ENCODE results near the gene PPP2R5C. TPM values are rescaled to one million over a fixed set of nuclear protein-coding genes. Genes with fewer than 3 reads are reported as not detected.
A peak's percentile ranks its signal among the peaks of the same experiment; 100 is the strongest.
"Not testable (repeated sequence)": the region's sequence is repeated elsewhere in the genome, so short reads cannot be mapped to it uniquely, and the experiment has no call there.

Gene PPP2R5C
- total RNA-seq, 4 donors from 2014 or later: 73.7 to 90.5 (median 87.6) TPM

DNA sequence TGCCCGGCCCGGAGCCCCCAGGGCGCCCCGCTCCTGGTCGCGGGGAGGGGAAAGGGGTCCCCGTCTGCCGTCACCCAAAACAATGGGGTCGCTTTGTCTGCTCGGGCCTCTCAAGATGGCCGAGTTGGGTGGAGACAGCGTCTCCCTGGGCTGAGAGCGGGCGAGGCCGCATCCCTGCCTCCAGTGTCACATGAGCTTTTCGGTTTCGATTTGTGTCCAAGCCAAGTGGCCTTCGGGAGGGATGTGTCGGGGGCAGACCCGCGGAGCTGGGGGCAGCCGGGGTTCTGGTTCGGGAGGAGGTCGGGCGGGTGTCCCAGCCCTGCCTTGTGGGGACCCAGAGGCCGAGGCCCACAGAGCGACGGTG lies 203.7 kb downstream of the PPP2R5C start:
- ATAC-seq (ENCODE audit: low FRiP score) (peak; percentile 5), DNase-seq (ENCODE audit: low spot score) (peak; percentile 49)
- TF ChIP-seq, protein P1, sequence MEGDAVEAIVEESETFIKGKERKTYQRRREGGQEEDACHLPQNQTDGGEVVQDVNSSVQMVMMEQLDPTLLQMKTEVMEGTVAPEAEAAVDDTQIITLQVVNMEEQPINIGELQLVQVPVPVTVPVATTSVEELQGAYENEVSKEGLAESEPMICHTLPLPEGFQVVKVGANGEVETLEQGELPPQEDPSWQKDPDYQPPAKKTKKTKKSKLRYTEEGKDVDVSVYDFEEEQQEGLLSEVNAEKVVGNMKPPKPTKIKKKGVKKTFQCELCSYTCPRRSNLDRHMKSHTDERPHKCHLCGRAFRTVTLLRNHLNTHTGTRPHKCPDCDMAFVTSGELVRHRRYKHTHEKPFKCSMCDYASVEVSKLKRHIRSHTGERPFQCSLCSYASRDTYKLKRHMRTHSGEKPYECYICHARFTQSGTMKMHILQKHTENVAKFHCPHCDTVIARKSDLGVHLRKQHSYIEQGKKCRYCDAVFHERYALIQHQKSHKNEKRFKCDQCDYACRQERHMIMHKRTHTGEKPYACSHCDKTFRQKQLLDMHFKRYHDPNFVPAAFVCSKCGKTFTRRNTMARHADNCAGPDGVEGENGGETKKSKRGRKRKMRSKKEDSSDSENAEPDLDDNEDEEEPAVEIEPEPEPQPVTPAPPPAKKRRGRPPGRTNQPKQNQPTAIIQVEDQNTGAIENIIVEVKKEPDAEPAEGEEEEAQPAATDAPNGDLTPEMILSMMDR (IDR thresholded peaks at IDR 0.05): no peak

DNA sequence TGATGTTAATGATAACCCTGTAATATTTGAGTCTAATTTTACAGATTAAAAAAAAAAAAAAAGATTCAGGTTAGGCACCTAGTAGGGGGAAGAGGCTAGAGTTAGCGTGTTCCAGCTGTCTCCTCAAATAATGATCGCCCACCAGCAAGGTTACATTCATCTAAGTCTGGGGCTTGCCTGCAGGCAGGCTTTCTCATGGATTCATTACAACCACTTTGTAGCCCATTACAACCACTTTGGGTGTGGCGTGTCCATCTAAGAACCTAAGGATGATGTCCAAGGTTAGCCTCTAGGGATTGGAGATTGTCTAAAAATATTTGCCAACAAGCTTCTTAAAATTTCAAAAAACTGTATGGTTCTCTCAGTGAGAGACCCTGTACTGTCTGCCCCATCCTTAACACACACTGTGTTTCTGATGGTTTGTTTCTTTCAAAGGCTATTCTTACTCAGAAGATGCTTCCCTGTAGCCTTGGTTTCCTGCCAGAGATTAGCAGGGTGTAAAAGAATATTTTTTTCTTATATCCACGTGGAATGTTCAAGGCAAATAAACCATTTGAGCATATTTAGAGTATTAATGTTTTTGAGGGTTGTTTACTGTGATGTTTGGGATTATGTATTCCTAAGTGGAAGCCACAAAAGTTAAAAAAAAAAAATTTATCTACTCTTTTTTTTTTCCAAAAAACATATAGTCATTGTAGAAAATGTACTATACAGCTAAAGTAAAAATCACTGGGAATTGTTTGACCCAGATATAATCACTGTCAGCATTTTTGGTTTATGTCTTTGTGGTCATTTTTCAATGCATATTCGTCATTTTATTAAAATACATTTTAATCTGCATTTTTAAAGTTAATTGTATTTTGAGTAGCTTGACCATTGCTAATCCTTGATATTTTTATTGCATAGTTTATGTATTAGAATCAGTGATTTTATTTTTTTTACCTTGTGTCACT lies 204.5 kb downstream of the PPP2R5C start:
- ATAC-seq (ENCODE audit: low FRiP score): no peak
- no peak for DNase-seq (ENCODE audit: low spot score)
- TF ChIP-seq, protein P1 (IDR thresholded peaks at IDR 0.05): no peak

DNA sequence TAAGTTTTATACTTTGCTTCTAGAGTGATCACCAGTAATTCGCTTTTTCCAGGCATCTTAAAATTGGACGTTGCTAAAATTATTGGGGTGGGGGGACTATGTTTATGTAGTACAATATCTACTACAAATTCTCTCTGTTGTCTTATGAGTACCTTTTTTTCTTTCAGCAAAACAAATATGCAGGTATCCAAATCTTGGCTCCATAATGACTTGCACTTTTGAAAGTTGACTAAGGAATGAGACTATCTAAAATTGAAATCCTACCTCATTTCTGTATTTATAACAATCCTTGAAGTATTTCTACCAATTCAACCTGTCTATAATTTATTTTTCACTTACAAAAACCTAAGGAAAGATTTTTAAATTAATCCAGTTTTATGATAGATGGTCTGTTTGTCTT lies 205.2 kb downstream of the PPP2R5C start:
- TF ChIP-seq, protein P1 (IDR thresholded peaks at IDR 0.05): no peak
- ATAC-seq (ENCODE audit: low FRiP score): no peak

DNA sequence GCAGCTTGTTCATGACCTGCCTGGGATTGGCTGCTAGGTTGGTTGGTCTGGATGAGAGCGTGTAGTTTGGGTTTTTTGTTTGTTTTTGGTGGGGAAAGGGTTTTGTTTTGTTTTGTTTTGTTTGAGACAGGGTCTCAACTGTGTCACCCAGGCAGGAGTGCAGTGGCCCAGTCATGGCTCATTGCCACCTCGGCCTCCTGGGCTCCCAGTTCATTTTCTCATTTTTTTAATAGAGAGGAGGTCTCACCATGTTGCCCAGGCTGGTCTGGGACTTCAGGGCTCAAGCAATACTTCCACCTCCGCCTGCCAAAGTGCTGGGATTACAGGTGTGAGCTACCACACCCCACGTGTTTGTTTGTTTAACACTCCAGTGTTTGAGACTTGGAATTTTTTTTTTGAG lies 206.7 kb downstream of the PPP2R5C start:
- TF ChIP-seq, protein P1 (IDR thresholded peaks at IDR 0.05): no peak
- DNase-seq (ENCODE audit: low spot score) (no peak), ATAC-seq (ENCODE audit: low FRiP score) (no peak)

More for the DNA sequence above, 205.2 kb downstream of the PPP2R5C start:
- no peak for DNase-seq (ENCODE audit: low spot score)

DNA sequence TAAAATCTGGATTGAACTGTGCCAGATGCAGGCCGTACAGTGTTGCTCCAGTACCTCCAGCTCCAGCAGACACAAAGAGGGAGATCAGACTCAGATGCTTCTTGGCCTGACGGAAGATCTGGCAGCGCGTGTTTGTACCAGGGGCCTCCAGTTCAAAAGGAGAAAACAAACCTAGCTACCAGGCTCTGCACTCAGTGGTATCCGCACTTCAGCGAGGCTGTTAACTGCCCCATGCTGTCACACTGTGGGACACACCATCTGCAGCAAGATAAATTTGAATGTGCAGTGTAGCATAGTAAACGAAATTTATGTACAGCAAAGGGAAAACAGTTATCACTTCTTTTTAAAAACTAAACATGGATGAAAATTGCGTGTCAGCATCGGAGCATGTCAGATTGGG lies 208.0 kb downstream of the PPP2R5C start:
- TF ChIP-seq, protein P1 (IDR thresholded peaks at IDR 0.05): no peak
- DNase-seq (ENCODE audit: low spot score): no peak

DNA sequence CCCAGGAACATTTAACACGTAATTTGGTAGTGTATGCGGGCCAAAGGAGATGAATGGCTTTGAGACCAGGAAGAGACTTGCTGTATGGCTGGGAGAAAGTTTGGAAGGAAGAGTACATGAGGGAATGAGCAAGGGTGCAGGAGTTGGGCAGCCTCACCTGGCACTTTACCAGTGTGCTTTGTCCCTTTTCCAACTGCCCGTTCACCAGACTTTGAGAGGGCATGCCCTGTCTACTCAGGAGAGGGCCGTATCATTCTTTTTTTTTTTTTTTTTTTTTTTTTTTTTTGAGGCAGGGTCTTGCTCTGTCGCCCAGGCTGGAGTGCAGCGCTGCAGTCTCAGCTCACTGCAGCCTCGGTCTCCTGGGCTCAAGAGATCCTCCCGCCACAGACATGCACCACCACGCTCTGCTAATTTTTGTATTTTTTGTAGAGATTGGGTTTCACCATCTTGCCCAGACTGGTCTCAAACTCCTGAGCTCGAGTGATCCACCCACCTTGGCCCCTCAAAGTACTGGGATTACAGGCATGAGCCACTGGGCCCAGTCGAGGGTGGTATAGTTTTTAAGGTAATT lies 209.4 kb downstream of the PPP2R5C start:
- ATAC-seq (ENCODE audit: low FRiP score) (no peak), DNase-seq (ENCODE audit: low spot score) (no peak)
- TF ChIP-seq, protein P1 (IDR thresholded peaks at IDR 0.05): no peak

More for the DNA sequence above, 208.0 kb downstream of the PPP2R5C start:
- ATAC-seq (ENCODE audit: low FRiP score): no peak

DNA sequence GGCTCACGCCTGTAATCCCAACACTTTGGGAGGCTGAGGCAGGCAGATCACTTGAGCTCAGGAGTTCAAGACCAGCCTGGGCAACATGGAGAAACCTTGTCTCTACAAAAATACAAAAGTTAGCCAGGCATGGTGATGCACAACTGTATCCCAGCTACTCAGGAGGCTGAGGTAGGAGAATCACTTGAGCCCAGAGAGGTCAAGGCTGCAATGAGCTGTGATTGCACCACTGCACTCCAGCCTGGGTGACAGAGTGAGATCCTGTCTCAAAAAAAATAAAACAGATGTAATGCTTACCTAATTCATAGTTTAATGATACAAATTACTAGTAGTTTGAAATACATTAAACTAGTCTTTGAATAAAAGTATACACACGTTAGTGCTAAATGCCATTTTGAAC lies 209.9 kb downstream of the PPP2R5C start:
- not testable (repeated sequence) for ATAC-seq (ENCODE audit: low FRiP score); DNase-seq (ENCODE audit: low spot score)

Data from omental fat pad (tissue), 4 donors.